ENCODE measurements around the gene DBP.

DNA sequence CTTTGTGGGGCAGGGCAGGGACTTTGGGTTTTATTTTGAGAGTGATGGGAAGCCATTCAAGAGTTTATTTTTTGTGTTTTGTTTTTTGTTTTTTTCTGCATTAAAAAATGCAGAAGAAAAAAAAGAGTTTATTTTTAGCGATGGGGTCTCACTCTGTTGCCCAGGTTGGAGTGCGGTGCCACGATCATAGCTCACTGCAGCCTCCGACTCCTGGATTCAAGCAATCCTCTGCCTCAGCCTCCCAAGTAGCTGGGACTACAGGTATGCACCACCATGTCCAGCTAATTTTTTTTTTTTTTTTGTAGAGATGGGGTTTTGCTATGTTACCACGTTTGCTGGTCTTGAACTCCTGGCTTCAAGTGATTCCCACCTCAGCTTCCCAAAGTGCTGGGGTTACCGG is 21.3 kb upstream of the DBP start:
- TF ChIP-seq POLR2AphosphoS5 (IDR thresholded peaks at IDR 0.05; ENCODE audit: low read depth, low read length) (no peak), TAF1 (IDR thresholded peaks at IDR 0.05; ENCODE audit: low read depth, low read length) (no peak), POLR2A (IDR thresholded peaks at IDR 0.05; ENCODE audit: low read depth, low read length) (no peak), SPI1 (IDR thresholded peaks at IDR 0.05; ENCODE audit: low read depth, low read length) (no peak), PAX5 (IDR thresholded peaks at IDR 0.05; ENCODE audit: insufficient read depth, low read length, severe bottlenecking) (no peak), POU2F2 (IDR thresholded peaks at IDR 0.05; ENCODE audit: low read depth, low read length) (no peak)
